ENCODE results near the gene METTL21C.

GRCh38 chr13:102708991-102709390 is 14.1 kb upstream of the METTL21C start:
- TF ChIP-seq MAX (IDR thresholded peaks at IDR 0.05) (no peak), EP300 (IDR thresholded peaks at IDR 0.05; ENCODE audit: borderline replicate concordance) (no peak), RAD21 (IDR thresholded peaks at IDR 0.05; ENCODE audit: low read depth) (no peak), REST (IDR thresholded peaks at IDR 0.05; ENCODE audit: low read depth) (no peak), EGR1 (IDR thresholded peaks at IDR 0.05) (no peak), TAF1 (IDR thresholded peaks at IDR 0.05; ENCODE audit: low read depth) (no peak)
